ENCODE data around the gene NTMT1. TPM values are rescaled to one million over a fixed set of nuclear protein-coding genes. Genes with fewer than 3 reads are reported as not detected.

The NTMT1 gene
- total RNA-seq, 1 donor from 2014 or later: 45.7 TPM

GRCh38 chr9:129615407-129616285 is 10.3 kb upstream of the NTMT1 start:
- DNase-seq (ENCODE audit: extremely low spot score, unreplicated experiment): no peak
- no peak overlapping the region for H3K4me3 Mint-ChIP-seq (ENCODE audit: unreplicated experiment)
- no peaks in the 10 kb centered on the region for H3K36me3 Mint-ChIP-seq (ENCODE audit: unreplicated experiment)
- TF ChIP-seq CTCF (IDR thresholded peaks at IDR 0.05): no peak
- H3K27ac Mint-ChIP-seq (ENCODE audit: unreplicated experiment): no peak overlapping the region
- H3K9me3 Mint-ChIP-seq (ENCODE audit: unreplicated experiment): no peaks in the 10 kb centered on the region
- H3K4me1 Mint-ChIP-seq (ENCODE audit: unreplicated experiment): peaks cover 28% of the 10 kb centered on the region
- H3K27me3 Mint-ChIP-seq (ENCODE audit: unreplicated experiment): no peaks in the 10 kb centered on the region

GRCh38 chr9:129617167-129617566 is 8.8 kb upstream of the NTMT1 start:
- H3K9me3 Mint-ChIP-seq (ENCODE audit: unreplicated experiment): no peaks in the 10 kb centered on the region
- H3K4me1 Mint-ChIP-seq (ENCODE audit: unreplicated experiment): peaks cover 20% of the 10 kb centered on the region
- DNase-seq (ENCODE audit: extremely low spot score, unreplicated experiment): no peak
- H3K4me3 Mint-ChIP-seq (ENCODE audit: unreplicated experiment): no peak overlapping the region
- no peaks in the 10 kb centered on the region for H3K27me3 Mint-ChIP-seq (ENCODE audit: unreplicated experiment)
- H3K27ac Mint-ChIP-seq (ENCODE audit: unreplicated experiment): peak overlapping the region; percentile 5
- peak; percentile 55 for TF ChIP-seq CTCF (IDR thresholded peaks at IDR 0.05)
- H3K36me3 Mint-ChIP-seq (ENCODE audit: unreplicated experiment): no peaks in the 10 kb centered on the region

- Mint-ChIP-seq H3K9me3 (ENCODE audit: unreplicated experiment) (no peaks in the 10 kb centered on the region), H3K27me3 (ENCODE audit: unreplicated experiment) (no peaks in the 10 kb centered on the region)
Observed at GRCh38 chr9:129619787-129620668, 5.9 kb upstream of the NTMT1 start.

GRCh38 chr9:129620669-129621295 is 5.2 kb upstream of the NTMT1 start, which contains the start of gene C9orf50:
Gene C9orf50, minus strand, starts transcription at chr9:129621101. Its CDS starts 527 bp downstream, at chr9:129620574.
- Mint-ChIP-seq H3K36me3 (ENCODE audit: unreplicated experiment) (no peaks in the 10 kb centered on the region), H3K4me1 (ENCODE audit: unreplicated experiment) (peaks cover 16% of the 10 kb centered on the region), H3K27me3 (ENCODE audit: unreplicated experiment) (no peaks in the 10 kb centered on the region), H3K4me3 (ENCODE audit: unreplicated experiment) (peak within 1 kb of the TSS; percentile 59), H3K27ac (ENCODE audit: unreplicated experiment) (peak within 1 kb of the TSS; percentile 34), H3K9me3 (ENCODE audit: unreplicated experiment) (no peaks in the 10 kb centered on the region)
- DNase-seq (ENCODE audit: extremely low spot score, unreplicated experiment): no peak
- no peak for TF ChIP-seq CTCF (IDR thresholded peaks at IDR 0.05)

More at GRCh38 chr9:129619787-129620668, 5.9 kb upstream of the NTMT1 start:
- H3K4me3 Mint-ChIP-seq (ENCODE audit: unreplicated experiment): peak overlapping the region; percentile 32
- peak; percentile 38 for TF ChIP-seq CTCF (IDR thresholded peaks at IDR 0.05)
- H3K36me3 Mint-ChIP-seq (ENCODE audit: unreplicated experiment): no peaks in the 10 kb centered on the region
- peaks cover 14% of the 10 kb centered on the region for H3K4me1 Mint-ChIP-seq (ENCODE audit: unreplicated experiment)
- no peak for DNase-seq (ENCODE audit: extremely low spot score, unreplicated experiment)
- H3K27ac Mint-ChIP-seq (ENCODE audit: unreplicated experiment): no peak overlapping the region
